ELR (cell line): ENCODE data around the gene CEP131.
"Not testable (repeated sequence)": the region's sequence is repeated elsewhere in the genome, so short reads cannot be mapped to it uniquely, and the experiment has no call there.

ENCODE experiments used
- DNase-seq: peaks from one replicate; pipeline ENCODE4 v3.0.0-alpha.2; 2015; ENCODE audit warnings: low read depth

CEP131 gene

GRCh38 chr17:81165246-81166032, 57.3 kb downstream of the CEP131 start, which contains the start of gene PVALEF:
TSS of gene PVALEF (plus strand) at chr17:81165507. CDS start at chr17:81181227, 15,720 bp downstream.
- peak; percentile 13 for DNase-seq

- DNase-seq = no peak
Measured at GRCh38 chr17:81164371-81165245, 58.2 kb downstream of the CEP131 start.

DNA sequence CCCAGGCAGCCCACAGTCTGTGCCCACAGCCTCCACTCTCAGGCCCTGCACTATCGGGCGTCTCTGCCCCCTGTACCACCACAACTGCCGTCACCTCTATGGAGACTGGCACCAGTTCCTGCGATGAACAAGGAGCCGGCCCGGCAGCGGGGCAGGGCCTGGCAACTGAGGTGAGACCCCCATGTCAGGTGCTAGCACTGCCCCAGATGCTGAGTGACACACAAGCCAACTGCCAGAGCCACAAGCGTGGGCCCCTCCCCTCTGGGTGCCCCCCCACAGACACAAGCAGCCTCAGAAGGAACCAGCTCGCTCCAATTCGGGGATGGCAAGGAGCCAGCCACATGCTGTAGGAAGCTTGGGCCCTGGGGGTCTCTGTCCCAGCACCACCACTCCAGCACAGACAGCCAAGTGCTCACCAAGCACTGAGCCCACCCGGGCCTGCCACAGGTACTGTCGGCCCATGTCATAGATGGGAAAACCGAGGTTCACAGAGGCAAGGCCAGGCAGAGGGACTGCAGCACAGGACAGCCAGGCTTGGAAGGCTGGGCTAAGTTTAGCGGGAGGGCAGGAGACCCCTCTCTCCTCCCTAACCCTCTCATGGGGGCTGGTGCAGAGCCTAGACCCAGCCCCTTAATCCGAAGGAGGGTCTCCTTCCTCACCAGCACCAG, 58.9 kb downstream of the CEP131 start:
- DNase-seq = no peak

DNA sequence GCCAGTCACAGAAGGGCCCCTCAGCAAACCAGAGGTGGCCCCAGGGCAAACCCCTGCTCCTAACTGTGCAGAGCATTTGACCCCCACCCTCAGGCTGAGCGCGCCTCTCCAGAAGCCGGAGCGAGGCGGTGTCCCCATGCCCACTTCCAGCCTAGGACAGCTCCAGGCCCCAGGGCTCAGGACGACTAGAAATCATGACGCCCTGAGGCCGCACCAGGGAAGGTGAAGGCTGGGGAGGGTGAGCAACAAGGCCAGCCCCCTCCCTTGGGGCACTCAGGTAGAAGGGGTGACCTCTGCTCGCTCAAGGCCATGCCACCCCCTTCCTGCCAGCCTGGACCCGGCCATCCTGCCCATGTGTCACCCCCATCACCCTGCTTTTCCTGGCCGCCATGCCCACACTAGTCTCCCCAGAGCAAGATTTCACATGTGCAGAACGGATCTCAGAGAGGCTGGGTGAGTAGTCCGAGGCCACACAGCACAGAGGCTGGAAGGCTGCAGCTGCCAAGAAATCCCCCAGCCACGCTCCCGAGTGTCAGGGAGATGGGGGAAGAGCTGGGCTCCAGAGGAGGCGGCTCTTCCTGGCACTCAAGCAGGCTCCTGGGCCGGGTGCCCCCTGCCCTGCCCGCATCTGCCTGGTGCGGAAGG, 59.6 kb downstream of the CEP131 start:
- DNase-seq = no peak

DNA sequence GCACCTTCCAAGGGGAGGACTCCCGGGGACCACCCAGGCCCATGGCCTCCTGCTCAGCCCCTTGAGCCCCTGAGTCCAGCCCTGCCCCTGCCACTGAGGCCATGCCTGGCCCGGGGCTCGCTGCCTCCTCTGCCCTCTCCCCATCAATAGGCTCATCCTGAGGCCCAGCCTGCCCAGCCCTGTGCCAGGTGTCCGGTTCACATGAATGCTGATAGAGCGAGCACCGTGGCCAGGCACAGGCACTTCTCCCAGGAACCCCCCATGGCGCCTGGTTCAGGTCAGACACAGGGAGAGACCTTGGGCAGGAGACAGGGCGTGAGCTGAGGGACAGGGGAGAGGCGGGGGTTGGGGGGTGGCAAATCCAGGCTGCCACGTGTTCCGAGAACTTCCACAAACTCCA, 60.3 kb downstream of the CEP131 start:
- DNase-seq = no peak

GRCh38 chr17:81161972-81162371, 60.8 kb downstream of the CEP131 start:
- no peak for DNase-seq

GRCh38 chr17:81161536-81161935, 61.2 kb downstream of the CEP131 start:
- DNase-seq = no peak

DNA sequence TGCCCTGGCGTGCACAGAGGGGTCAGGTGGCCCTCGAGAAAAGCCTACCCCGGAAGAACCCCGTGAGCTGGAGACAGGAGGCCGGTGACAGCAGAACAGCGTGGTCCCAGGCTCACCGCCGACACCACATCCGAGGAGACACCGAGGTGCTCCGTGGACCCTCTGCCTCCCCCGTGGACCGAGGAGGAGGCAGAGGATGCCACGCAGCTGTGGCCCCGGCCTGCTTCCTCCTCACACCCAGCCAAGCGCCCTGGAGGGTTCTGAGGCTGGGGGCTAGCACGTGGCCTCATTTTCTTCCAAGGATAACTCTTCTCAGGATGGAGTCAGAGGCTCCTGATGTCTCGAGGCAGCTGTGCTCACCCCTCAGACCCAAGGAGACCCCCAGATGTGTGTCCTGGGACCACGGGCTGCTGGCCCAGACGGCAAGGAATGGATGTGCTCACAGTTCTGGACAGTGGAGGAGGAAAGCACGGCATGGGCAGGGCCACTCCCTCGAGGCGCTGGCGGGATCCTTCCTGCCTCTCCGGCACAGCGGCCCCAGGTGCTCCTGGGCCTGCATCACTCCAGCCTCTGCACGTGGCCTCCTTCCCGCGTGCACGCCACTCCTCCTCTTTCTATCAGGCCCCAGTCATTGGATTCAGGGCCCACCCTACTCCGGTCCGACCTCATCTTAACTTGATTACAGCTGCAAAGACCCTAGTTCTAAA, 61.9 kb downstream of the CEP131 start:
- no peak for DNase-seq

DNA sequence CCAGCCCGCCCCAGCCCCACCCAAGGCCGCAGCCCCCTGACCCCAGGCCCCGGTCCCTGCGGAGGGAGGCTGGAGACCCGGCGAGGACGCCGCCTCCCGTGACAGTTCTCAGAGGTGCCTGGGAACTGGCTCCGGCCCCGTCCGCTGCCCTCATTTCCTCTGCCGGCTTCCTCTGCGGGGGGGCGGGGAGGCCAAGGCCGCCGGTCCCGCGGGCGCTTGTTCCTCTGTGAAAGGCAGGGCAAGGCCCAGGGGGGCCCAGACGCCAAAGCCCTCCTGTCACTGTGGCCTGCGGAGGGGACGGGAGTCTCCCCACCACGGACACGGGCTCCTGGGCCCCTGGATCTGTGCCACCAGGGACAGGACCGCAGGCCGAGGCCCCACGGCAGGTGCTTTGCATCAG, 62.5 kb downstream of the CEP131 start:
- no peak for DNase-seq

DNA sequence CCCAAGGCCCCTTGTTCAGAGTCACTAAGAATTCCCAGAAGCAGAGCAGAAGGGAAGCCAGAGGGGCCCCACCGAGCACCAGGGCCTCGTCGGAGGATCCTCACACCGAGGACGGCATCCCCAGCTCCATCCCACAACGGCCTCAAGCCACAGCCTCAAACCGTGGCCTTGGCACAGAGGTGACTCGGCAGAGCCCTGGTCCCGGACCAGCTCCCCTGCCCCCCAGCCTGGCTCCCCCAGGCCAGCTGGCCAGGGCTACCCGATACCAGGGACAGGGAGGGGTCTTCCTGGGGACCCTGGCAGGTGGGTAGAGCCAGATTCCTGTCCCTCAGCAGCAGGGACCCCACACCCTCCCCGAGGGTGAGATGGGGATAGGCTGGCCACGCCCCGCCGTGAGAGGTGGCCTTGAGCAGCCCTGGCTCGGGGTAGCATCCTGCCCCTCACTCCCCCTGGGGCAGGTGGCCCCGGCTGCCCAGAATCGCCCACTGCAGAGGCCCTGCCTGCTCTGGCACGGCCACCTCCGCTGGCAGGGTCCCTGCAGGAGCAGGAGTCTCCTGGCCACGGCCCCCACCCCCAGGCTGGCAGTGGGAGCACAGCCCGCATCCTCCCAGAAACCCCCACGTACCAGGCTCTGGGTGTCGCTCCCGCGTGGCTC, 63.0 kb downstream of the CEP131 start:
- no peak for DNase-seq

DNA sequence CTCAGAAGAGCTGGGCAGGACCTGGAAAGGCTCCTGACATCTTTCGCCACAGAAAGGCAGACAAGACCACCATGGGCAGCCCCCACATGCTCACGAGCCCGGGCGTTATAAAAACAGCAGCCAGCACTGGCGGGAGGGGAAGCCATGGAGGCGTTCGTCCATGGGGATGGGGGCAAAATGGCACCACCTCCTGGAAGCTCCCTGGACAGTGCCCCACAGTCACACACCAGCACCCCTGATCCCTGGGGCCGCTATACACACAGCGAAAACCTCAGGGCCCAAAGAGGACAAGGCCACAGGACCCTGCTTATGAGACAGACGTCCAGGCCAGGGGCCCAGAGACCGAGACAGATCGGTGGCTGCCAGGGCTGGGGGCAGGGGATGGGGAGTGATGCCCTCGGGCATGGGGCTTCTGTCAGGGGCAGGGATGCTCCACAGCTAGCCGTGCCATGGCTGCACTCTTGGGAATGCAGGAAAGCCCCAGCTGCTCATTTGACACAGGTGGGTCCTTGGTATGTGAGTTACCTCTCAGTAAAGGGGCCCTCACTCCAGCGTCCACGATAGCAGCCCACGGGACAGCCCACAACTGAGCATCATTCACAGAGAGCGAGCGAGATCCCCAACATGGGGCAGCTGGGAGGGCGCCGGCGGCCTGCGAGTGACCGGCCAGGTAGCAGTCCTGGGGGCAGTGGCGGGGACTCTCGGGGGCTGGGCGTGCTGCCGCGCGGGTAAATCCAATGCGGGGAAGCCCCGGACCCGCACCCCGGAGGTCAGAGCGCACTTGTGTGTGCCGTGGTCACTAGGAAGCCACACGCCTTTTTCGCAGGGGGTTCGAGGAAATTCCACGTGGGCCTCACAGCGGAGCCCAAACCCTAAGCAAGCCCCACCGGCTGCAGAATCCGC, 63.8 kb downstream of the CEP131 start:
- DNase-seq = no peak

- no peak for DNase-seq
Measured at GRCh38 chr17:81157848-81158687, 64.7 kb downstream of the CEP131 start.

DNA sequence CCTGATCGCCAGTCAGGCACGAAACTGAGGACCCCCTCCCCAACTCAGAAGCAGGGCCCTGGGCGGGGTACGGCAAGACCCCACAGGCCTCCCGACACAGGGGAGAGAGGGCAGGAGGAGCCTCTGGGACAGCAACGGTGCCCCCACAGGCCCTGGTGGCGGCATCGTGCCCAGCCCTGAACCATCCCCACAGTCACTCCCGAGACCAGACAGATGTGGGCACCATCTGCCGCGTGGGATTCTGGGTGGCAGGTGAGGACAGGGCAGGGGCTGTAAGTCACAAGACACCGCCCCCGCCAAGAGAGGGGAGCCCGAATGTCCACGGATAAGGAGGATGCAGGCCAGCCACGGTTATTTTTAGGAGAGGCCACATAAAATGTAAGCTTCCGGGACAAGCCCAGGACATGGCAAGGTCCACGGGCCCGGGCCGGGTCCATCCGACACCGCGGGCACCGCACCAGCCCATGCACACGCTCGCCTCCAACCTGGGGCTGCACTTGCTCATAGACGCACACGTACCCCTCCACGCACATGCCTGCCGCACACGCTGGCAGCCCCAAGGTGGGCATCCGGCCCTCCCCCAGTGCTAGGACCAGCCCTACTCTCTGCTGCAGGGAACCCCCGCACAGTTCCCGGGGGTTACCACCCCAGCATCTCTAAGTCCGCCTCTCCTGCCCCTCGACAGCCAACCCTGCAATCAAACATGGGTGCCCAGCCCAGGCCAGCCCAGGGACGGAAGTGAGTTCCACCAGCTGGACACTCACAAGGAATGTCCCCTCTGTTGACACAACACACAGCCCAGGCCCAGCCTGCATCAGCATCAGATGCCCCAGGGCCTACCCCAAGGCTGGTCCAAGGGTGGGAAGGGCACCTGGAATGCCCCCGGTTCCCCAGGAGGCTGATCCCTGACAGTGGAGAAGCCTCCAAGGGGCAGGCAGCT, 65.6 kb downstream of the CEP131 start:
- no peak for DNase-seq

- no peak for DNase-seq
Measured at GRCh38 chr17:81154961-81155360, 67.8 kb downstream of the CEP131 start.

DNA sequence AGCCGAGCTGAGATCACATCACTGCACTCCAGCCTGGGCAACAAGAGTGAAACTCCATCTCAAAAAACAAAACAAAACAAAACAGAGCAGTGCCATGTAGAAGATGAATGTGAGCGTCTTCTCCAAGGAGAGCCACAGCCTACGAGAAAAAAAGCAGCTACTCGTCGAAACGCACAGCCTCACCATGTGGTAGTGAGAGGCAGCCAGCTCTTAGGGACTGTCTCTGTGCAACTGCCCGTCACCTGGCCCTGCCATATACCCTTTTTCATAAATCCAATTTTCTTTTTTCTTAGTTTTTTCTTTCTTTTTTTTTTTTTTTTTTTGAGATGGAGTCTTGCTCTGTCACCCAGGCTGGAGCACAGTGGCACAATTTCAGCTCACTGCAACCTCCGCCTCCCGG, 68.7 kb downstream of the CEP131 start:
- DNase-seq = not testable (repeated sequence)

- peak; percentile 43 for DNase-seq
Measured at GRCh38 chr17:81153340-81153803, 69.4 kb downstream of the CEP131 start.

DNA sequence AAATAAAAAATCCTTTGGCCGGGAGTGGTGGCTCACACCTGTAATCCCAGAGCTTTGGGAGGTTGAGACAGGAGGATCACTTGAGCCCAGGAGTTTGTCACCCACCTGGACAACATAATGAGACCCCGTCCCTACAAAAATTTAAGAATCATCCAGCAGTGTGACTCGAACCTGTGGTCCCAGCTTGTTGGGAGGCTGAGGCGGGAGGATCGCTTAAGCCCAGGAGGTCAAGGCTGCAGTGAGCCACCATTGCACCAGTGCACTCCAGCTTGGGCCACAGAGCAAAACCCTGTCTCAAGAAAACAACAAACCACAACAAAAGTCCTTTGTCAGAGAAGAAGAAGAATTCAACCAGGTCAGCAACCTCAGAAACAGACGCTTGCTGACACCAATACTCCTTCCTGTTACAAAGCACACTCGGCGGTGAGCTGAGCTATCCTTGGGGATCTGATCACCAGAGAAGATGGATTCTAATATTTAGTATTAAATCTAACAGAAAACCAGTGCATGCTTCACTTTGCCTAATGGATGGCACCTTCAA, 70.4 kb downstream of the CEP131 start:
- no peak for DNase-seq
